Cerebellar nuclear complex (tissue), 1 donor: ENCODE measurements around the gene UBE3B.

Source experiments
- DNase-seq, 2 experiments: peaks; one replicate each; lab custom pipeline; 2025; lab: John Stamatoyannopoulos, UW

UBE3B gene

DNA sequence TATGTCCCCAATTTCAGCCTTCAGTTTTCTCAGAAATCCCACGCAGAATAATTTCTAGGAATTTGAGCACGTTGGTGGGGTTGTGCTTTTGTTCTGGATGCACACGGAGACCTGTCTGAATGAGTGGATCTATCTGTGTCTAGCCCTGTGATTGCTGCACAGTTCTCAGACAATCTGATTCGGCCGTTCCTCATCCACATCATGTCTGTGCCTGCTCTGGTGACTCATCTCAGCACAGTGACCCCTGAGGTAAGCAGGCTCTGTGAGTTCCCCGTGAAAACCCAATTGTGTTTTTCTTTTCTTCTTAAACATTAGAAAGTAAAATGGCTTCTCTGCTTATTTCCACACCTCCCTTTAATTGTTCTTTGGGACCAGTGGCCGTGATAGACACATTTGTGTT is 20.2 kb downstream of the UBE3B start:
- no peak for DNase-seq

DNA sequence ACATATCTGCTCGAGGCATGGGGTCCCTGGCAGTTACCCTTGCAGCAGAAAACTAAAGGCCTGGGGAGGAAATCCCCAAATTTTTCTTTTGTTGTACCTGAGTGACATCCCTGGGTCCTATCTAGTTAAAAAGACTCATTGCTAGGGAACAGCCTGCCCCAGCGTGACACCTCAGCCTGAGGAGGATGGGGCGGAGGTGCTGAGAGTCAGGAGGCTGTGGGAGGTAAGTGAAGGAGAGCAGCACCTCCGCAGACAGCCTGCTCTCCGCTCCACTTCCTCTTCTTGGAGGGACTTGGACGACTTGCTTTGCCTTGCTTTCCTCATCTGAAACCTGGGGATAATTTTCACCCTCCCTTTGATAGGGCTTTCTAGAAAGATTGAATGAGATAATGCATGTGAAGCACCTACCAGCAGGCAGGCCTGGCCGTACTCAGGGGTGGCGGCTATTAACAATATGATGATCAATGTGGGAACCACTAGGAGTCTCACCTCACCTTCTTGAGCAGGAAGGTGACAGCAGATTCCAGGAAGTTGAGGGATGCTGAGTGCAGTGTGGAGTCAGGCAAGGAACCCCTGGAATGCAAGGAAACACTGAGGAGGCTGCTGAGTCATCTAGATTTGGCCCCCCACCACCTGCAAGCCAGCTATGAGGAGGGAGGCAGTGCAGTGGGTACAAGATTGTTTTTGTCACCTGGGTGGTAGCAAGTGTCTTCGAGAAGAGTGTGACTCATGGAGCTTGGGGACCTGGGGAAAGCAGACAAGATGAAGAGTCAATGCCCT is 23.2 kb downstream of the UBE3B start:
- no peak for DNase-seq

- no peak for DNase-seq
These were observed 23.9 kb downstream of the UBE3B start for GRCh38 chr12:109501299-109501698.

DNA sequence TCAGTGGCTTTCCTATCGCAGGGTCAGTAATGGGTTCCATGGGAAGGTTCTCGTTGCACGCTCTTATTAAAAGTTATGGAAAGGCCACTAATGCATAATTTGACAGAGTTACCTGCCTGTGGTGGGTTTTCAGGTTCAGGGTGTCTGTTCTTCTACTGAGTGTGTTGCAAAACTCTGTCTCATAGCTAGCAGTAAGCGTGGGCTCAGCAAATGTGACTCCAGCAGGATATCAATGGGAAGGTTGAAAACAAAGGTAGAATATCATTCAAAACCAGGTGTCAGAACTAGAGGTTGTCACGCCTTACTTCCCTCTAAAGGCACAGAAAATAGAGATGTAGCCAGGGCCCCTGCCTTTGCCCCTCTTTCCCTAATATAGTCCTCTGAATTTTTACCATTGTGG is 24.9 kb downstream of the UBE3B start:
- no peak for DNase-seq

- no peak for DNase-seq
These were observed 26.2 kb downstream of the UBE3B start for GRCh38 chr12:109503611-109504010.

DNA sequence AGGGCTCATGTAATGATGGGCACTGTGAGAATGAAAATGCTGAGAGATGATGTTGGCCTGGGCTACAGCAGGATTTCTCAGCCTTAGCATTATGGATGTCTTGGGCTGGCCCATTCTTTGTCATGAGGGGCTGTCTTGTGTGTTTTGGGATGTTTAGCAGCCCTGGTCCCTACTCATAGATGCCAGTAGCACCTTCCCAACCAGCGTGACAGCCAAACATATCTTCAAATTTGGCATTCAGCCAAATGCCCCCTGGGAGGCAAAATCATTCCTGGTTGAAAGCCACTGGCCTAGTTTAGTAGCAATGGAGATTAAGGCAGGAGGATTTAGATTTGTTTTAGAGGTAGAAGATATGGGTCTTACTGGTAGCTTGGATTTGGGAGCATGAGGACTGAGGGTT is 26.6 kb downstream of the UBE3B start:
- DNase-seq = no peak

DNA sequence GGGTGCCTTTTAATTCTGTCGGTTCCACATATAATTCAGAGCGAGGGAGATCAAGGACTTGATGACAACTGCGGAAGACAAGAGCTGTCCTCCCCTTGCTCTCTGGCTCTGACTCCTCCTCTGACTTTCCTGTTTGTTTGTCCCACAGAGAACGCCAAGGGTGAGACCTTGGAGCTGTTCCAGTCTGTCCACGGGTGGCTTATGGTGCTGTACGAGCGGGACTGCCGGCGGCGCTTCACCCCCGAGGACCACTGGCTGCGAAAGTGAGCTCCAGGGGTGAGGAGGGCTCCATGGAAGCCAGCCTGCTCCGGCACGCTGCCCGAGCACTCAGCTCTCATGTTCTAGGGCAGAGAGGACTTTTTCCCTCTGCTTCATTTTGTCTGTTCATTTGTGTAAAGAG is 32.8 kb downstream of the UBE3B start:
- no peak for DNase-seq

GRCh38 chr12:109512608-109513007 is 35.2 kb downstream of the UBE3B start:
- DNase-seq = no peak

- no peak for DNase-seq
These were observed 35.6 kb downstream of the UBE3B start for GRCh38 chr12:109513051-109513450.

DNA sequence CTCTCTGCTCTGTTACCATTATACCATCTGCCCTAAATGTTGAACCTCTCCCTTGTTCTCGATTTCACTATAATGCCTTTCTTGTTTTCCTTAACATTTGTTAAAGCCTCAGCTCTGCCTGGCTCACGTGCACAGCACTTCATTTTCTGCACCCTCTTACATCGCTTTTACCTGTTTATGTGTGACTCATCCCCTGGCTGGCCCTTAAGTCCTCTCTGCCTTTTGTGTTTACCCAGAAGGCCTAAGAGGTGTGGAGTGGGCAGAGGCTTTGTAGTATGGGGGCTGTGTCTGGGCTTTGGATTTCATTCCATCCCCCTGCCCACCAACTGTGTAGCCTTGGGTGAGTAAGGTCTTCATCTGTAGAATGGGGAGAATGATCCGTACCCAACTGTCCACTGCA is 36.5 kb downstream of the UBE3B start:
- no peak for DNase-seq

GRCh38 chr12:109517619-109518018 is 40.2 kb downstream of the UBE3B start:
- no peak for DNase-seq

DNA sequence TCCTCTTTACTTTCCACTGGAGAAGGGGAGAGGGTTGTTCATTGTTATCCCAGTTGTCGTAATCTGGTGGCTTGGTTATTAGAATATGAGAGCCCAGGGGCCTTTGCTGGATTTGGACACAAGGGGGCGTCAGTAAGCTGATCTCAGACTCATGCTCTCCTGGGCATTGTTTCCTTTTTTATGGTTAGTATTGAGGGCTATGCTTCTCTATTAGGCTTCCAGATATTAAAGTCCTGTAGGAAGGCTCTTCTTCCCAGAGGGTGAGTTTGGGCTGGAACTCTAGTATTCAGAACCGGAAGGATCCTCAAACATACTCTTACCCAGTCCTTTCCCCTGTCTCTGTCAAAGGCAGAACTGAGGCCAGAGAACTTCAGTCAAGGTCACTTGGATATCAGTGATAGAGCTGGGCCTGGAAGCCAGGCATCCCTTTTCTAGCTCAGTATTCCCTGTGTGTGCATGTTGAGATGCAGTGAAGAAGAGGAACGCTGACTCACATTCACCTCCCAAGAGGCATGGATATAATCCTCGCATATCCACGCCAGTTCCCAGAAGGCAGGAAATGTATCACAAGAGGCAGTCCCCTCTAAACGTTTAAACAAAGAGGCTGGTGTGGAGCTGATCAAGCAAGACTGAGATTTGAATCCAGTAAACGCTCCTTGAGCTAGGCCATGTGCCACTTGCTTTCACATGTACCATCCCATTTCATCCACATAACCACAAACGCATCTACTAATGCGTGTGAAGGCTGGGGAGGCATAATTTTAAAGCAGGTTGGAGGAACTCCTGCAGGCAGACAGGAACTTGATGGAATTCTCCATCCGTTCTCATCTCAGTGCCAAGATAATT is 41.6 kb downstream of the UBE3B start:
- peak in 1 of 2 experiments; percentile 6 for DNase-seq

DNA sequence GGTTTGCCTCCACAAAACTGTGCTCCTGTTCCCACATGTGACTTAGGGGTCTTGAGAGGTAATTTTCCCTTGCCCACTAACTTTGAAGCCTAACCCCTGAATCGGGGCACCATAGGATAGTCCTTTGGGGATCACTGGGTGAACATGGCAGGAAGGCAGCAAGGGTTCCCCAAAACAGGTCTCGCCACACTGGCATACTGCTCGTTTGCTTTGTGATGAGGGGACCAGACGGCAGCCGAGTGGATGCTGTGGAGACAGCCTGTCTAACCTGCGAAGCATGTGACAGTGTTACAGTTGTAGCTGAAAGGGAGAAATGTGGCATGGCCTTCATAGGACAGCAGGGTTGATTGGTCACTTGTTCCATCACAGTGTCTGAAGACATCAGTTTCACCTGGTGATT is 42.4 kb downstream of the UBE3B start:
- DNase-seq = no peak

- DNase-seq = no peak
These were observed 44.4 kb downstream of the UBE3B start for GRCh38 chr12:109521831-109522230.

DNA sequence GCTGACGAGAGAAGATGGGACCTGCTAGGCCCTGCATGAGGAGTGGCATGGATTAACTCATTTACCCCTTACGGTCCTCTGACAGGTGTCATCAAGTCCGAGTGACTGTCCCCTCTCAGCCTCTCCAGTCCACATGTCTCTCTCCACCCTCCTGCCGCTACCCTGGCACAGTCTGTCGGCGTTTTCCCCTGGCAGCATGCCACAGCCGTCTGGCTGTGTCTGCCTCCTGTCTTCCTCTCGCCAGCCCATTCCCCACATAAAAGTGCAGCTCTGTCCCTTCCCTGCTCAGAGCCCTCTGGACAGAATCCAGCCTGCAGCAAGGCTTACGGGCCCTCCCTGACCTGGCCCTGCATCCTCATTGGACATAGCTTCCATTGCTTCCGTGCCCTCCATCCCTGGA is 45.6 kb downstream of the UBE3B start:
- peak in 1 of 2 experiments; percentile 26 for DNase-seq

DNA sequence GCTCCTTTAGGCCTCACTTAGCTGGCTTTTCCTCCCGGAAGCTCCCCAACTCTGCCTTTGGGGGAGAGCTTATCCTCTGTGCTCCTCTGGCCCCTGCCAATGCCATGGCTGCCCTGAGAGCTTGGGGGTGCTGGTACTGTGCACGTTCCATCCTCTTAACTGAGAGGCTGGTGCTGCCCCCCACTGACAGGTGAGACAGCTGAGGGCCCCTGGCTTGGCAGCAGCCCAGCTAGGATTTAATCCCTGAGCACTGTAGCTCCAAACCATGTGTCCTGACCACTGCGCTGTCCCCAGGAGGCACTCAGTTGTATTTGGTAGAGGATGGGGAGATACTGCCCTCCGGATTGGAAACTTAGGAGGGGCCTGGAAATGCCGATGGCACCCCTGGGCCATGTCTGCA is 46.1 kb downstream of the UBE3B start:
- DNase-seq = no peak

GRCh38 chr12:109524466-109525278 is 47.2 kb downstream of the UBE3B start:
- DNase-seq = no peak

DNA sequence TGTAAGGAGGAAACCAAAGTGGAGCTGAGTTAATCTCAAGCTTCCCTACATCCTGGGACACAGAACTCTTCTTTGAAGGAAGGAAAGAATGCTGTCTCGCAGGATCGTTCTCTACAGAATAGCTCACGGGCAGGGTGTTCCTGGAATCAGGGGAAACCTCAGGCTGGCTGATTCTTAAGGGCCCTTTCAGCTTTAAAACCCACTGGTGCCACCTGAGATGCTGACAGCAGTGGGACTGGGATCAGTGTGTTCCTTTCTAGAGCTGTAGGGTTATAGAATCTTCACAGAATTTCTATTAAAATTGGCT is 47.8 kb downstream of the UBE3B start:
- DNase-seq = no peak

- DNase-seq = no peak
These were observed 50.2 kb downstream of the UBE3B start for GRCh38 chr12:109527489-109528123.

DNA sequence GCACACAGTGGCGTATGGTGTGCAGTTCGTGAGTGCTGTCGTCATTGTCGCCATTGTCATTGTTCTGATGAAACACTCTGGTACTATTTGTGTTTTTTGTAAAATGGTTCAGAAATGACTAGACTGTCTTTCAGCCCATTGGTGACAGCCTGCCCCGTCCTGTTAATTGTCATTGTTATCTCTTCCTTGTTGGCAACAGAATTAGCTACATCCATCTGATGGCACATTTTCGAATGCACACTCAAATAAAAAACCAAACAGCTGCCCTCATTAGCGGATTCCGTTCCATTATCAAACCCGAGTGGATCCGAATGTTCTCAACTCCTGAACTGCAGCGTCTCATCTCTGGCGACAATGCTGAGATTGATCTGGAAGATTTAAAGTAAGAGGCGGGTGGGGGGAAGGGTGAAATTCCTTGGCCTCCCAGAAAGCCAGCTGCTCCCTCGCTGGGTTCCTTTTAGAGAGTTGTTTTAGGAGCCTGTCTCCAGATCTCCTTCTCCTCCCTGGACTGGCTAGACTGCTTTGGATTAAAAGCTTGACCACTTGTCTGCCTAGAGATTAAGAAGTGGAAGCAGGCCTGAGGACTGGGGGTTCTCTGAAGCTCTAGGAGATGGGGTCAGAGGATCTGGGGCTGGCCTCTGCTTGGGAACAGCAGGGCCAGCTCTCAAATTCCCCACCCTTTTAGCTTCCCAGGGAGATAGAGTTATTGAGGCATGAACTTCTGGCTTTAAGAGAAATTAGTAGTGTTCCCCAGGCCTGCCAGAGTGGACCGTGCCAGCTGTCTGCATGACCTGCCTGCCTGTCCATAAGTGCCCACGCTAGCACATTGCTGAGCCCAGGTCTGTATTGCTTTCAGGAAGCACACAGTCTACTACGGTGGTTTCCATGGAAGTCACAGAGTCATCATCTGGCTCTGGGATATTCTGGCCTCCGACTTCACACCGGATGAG is 52.5 kb downstream of the UBE3B start:
- DNase-seq = no peak

DNA sequence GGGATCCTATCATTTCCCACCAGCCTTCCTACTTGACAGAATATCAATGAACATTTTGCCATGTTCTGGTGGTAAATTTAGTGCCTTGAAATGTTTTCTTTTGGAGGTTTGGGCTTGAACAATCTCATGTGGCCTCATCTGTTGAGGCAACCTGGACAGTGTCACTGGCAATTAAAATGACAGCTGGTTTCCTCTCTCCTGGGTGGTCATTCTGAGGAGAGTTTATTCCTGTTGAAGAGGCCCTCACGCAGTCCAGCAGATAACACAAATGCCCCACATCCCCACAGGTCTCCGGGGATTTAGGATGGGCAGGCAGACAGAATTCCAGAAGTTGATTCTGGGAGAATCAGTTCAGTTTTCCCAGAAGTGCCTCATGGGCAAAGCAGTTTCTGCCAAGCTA is 54.0 kb downstream of the UBE3B start:
- no peak for DNase-seq
